GM18867 (cell line): ENCODE data around the gene CNGA4.
A peak's percentile ranks its signal among the peaks of the same experiment; 100 is the strongest.

Experiments used
- ATAC-seq: cut with Tn5 transposase; IDR thresholded peaks from one replicate; pipeline ENCODE4 v1.9.1; 2021; ENCODE audit warnings: mild to moderate bottlenecking, moderate library complexity; ENCODE audit not compliant: unreplicated experiment

CNGA4 gene, protein sequence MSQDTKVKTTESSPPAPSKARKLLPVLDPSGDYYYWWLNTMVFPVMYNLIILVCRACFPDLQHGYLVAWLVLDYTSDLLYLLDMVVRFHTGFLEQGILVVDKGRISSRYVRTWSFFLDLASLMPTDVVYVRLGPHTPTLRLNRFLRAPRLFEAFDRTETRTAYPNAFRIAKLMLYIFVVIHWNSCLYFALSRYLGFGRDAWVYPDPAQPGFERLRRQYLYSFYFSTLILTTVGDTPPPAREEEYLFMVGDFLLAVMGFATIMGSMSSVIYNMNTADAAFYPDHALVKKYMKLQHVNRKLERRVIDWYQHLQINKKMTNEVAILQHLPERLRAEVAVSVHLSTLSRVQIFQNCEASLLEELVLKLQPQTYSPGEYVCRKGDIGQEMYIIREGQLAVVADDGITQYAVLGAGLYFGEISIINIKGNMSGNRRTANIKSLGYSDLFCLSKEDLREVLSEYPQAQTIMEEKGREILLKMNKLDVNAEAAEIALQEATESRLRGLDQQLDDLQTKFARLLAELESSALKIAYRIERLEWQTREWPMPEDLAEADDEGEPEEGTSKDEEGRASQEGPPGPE

GRCh38 chr11:6238902-6239301, at the start of gene CNGA4:
Gene CNGA4 (plus strand): TSS chr11:6239089. CDS start chr11:6239207, 118 bp downstream.
- ATAC-seq = no peak

- ATAC-seq = no peak
These were observed 47.1 kb upstream of the CNGA4 start for GRCh38 chr11:6191742-6192141.

- ATAC-seq = no peak
These were observed 44.8 kb upstream of the CNGA4 start for GRCh38 chr11:6194065-6194581.

GRCh38 chr11:6196396-6196795, 42.5 kb upstream of the CNGA4 start:
- peak; percentile 50 for ATAC-seq

DNA sequence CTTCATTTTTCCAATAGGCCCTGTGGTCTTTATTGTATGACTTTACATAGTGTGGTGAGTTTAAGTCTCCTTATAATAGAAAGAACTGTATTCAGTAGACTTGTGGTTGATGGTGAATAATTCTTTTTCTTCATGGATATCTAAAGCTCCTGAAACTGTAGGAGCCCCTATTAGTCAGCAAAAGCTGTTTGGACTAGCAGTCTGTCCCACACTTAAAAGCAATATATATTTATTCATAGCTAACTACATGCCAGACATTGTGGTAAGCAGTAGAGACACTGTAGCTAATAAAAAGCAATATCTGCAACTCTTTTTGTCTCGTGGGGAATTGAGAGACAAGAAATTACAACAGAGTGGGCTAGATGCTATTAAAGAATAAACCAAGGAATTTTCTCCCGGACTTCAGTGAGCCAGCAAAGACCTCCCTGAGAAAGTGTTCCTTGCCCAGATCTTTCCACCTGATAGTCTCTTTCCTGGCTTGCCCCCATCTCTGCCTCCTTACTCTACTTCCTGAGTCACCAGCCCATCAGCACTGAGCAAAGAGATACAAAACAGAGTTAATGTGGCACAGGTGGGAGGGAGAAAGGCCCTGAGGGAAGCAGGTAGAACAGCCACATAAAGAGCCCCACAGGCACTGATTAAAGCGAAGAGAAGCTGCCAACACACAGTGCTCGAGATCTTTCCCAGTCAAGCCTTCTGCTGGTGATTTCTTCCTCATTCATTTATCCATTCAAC, 41.3 kb upstream of the CNGA4 start:
- no peak for ATAC-seq

DNA sequence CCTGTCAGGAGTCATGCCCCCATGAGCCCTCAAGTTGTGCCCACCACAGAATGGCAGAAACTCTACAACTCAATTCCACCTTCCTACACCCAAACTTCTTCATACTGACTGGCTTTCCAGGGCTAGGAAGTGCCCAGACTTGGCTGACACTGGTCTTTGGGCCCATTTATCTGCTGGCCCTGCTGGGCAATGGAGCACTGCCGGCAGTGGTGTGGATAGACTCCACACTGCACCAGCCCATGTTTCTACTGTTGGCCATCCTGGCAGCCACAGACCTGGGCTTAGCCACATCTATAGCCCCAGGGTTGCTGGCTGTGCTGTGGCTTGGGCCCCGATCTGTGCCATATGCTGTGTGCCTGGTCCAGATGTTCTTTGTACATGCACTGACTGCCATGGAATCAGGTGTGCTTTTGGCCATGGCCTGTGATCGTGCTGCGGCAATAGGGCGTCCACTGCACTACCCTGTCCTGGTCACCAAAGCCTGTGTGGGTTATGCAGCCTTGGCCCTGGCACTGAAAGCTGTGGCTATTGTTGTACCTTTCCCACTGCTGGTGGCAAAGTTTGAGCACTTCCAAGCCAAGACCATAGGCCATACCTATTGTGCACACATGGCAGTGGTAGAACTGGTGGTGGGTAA, 39.6 kb upstream of the CNGA4 start, which contains the start of gene OR52W1:
TSS of gene OR52W1 (plus strand) at position 51 of the 637 bp plus-strand sequence. CDS start at position 51, 0 bp downstream.
- no peak for ATAC-seq

GRCh38 chr11:6200975-6201374, 37.9 kb upstream of the CNGA4 start:
- no peak for ATAC-seq

- no peak for ATAC-seq
These were observed 37.4 kb upstream of the CNGA4 start for GRCh38 chr11:6201481-6201880.

DNA sequence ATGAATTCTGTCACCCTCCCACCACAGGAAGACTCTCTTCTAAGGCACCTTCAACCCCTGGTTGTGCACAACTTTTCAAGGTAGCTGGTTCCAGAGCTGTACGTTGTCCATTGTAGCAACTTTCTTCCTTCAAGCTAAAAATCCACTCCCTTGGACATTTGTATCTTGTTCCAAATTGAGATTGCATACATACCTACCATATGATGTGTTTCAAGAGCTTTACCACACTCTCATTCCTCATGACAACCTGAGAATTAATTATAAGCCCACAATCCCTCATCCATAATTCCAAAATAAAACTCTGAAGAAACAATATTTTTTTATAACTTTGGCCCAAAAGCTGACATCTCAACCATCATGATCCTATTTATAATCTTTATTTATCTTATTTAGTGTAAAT, 36.8 kb upstream of the CNGA4 start:
- no peak for ATAC-seq

DNA sequence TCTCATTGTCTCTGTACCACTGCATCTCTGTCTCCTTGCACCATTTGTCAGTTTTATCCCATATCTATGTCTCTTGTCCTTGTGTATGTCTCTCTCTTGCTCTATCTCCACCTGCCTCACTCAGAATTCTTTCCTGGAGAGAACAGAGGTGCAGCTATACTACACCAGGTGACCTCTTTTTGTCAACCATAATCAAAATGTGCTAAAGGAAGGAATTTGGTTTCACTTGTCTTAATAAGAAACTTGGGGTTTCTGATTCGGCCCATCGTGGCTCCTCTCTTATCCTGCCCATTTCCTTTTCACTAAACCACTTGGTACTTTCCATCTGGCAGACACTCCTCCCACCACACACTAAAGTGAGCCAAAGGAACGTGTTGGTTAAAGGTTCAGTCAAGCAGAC, 35.6 kb upstream of the CNGA4 start:
- ATAC-seq = peak; percentile 65

GRCh38 chr11:6204706-6205105, 34.2 kb upstream of the CNGA4 start:
- no peak for ATAC-seq

- no peak for ATAC-seq
These were observed 33.5 kb upstream of the CNGA4 start, which contains the start of gene C11orf42 for GRCh38 chr11:6205366-6205765. Gene C11orf42 (plus strand): TSS chr11:6205557. CDS start chr11:6205616, 59 bp downstream.

DNA sequence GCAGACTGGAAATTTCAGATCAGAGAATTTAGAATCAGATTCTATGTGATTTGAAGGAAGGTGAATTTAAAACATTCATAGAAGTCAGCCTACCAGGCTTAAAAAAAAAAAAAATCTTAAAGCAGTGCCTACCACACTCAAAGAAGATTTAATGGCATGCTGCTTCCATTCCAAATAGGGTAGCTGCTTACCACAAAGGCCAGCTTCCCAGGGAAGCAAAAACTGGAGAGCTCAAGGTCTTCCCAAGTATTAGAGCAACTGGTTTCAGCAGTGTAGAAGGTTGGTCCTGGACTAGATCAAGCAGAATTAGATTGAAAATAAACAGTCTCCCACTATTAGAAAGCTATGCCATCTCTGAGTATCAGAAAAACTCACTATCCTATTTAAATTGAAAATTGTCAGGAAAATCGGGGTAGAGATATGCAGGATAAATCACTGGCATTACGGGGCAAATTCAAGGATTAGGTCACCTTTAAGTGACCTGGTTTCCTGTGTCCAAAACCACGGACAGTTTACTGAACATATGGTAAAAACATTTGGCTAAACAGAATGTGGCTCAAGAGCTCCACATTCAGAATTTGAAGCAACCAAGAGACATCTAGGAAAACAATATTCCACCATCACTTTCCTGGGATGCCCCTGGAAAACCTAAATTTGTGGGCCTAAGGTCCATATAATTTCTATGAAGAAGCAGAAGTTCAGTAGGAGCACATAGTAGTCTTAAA, 32.3 kb upstream of the CNGA4 start:
- no peak for ATAC-seq

- ATAC-seq = no peak
These were observed 29.1 kb upstream of the CNGA4 start for GRCh38 chr11:6209801-6210200.

- no peak for ATAC-seq
These were observed 28.5 kb upstream of the CNGA4 start for GRCh38 chr11:6210274-6210955.

DNA sequence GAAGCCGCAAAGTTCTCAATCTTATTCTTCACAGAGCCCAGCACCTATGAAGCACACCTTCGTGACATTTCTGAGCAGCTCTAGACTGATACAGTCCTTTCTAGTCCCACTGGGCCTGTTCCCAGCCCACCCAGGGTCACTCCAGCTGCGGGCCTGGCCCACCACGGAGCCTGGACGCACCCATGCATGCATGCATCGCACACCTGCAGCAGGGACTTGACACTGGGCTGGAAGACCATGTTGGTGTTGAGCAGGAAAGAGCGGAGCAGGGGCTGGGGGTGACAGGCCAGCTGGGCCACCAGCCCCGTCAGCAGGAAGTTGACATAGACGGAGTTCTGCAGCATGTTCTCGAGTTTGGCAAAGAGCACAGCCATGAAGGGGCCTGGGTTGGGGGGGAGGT, 24.4 kb upstream of the CNGA4 start:
- ATAC-seq = no peak

- ATAC-seq = no peak
These were observed 22.4 kb upstream of the CNGA4 start for GRCh38 chr11:6216501-6216900.

DNA sequence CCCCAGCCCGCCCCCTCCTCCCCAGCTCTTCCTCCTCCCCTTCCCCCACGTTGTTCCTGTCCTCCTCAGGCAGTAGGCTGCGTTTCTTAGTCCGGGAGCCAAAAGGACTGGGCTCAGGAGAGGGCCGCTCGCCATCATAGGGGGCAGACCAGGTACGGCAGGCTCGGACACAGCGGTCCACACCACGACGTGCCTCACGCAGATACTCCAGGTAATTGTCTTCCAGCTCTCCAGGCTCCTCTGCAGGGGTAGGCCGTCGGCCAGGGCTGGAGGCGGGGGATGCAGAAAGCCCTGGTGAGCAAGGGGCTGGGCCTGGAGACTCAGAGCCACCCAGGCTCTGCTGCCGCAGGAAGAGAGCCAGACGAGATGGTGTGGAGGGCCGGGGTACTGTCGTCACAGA, 21.2 kb upstream of the CNGA4 start:
- ATAC-seq = no peak

GRCh38 chr11:6219359-6219758, 19.5 kb upstream of the CNGA4 start:
- ATAC-seq = no peak

GRCh38 chr11:6223854-6224253, 15.0 kb upstream of the CNGA4 start:
- ATAC-seq = no peak
